Cerebellar nuclear complex (tissue), 1 donor: ENCODE measurements around the gene ALLC.
"Not testable (repeated sequence)": the region's sequence is repeated elsewhere in the genome, so short reads cannot be mapped to it uniquely, and the experiment has no call there.

ENCODE experiments used
- DNase-seq, 2 experiments: peaks; one replicate each; lab custom pipeline; 2025; lab: John Stamatoyannopoulos, UW

Gene ALLC

DNA sequence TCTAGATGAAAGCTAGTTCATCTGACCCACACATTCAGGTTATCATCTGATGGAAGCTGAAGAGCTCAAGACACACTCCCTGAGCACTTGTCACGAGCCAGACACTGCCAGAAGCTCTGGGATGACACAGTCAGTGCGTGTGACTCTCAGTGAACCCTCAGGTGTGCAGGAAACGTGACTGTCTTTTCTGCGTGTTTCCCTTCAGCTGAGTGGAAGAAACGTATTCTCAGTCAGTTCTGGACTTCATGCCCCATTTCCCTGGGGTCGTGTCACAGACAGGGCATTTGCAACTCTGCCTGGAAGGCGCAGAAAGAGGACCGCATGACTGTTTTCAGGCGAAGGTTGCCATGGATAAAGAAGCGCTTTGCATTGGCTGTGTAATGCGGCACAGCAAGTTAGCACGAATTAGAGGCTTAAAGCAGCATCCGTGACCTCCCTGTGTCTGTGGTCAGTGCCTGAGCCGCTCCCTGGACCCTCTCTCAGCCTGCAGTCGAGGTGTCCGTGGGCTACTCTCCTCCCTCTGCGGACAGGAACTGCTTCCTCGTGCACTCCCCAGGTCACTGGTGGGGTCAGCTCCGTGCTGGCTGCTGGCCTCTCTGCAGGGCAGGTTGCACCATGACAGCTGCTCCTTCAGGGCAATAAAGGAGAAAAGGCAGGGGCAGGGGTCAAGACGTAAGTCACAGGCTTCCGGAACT is 3.3 kb upstream of the ALLC start:
- no peak for DNase-seq

- DNase-seq: no peak
These were observed 1.9 kb upstream of the ALLC start for GRCh38 chr2:3655871-3656761.

- no peak for DNase-seq
These were observed 958 bp upstream of the ALLC start for GRCh38 chr2:3656762-3657721.

GRCh38 chr2:3659447-3660432 is 1.7 kb downstream of the ALLC start:
- no peak for DNase-seq

DNA sequence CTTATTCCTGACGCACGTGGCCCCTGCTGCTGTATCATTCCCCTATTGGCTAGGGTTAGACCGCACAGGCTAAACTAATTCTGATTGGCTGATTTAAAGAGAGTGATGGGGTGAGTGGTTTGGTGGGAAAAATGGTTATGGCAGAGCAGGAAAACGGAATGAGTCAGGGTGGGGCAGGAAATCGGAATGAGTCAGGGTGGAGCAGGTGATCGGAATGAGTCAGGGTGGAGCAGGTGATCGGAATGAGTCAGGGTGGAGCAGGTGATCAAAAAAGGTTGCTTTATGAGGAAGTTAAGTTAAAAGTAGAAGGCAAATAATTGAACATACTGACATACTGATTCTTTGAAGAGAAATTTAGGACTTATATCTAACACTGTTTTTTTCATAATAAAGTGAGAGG is 2.6 kb downstream of the ALLC start:
- DNase-seq: not testable (repeated sequence)

GRCh38 chr2:3661149-3661660 is 3.2 kb downstream of the ALLC start:
- no peak for DNase-seq

DNA sequence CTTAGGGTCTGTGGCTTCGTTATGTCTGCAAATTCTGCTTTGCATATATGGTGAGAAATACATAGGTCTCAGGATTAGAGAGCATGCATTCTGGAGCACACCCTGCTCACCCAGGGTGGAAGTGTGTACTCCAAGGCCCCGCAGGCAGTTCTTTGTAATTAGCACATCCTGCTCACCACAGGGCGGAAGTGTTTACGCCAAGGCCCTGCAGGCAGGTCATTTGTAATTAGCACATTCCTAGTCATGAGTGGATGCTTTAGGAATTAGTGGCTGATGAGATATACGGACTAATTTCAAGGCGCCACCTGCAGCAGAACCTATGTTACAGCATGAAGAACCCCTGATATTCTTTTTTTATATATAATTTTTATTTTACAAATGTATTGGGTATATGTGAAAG is 4.2 kb downstream of the ALLC start:
- no peak for DNase-seq

DNA sequence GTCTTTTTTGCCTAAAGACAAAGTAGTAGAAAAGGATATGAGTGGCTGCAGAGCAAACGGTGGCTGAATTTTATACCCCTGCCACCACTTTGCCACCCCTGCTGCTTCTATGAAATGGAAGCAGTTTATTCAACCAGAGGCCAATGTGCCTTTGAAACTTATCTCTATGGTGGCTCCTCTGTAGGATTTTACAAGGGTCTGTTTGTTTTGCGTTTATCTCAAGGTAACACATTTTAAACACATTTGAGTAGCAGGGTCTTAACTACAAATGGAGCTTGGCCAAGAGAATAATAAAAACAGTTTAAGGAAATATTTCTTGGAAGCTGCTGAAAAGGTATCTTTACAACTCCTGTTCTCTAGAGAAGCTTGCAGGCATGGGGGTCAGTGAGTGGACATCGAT is 6.1 kb downstream of the ALLC start:
- DNase-seq: no peak

DNA sequence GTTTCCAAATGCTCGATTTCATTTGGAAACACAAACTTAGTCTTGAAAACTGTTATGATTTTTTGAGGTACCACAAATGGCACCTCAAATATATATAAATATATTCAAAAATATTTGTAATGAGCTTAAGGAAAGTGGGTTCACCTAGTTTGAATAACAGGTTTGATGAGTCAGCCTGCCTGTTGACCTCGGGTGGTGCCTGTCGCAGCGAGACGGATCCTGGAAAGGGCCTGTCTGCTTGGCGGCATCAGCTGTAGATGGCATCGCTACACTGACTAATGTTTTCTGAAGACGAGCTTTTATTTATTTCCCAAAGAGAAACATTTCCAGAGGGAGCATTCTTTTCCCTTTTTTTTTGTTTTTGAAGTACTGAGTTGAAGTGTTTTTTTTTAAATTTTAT is 6.9 kb downstream of the ALLC start:
- no peak for DNase-seq

DNA sequence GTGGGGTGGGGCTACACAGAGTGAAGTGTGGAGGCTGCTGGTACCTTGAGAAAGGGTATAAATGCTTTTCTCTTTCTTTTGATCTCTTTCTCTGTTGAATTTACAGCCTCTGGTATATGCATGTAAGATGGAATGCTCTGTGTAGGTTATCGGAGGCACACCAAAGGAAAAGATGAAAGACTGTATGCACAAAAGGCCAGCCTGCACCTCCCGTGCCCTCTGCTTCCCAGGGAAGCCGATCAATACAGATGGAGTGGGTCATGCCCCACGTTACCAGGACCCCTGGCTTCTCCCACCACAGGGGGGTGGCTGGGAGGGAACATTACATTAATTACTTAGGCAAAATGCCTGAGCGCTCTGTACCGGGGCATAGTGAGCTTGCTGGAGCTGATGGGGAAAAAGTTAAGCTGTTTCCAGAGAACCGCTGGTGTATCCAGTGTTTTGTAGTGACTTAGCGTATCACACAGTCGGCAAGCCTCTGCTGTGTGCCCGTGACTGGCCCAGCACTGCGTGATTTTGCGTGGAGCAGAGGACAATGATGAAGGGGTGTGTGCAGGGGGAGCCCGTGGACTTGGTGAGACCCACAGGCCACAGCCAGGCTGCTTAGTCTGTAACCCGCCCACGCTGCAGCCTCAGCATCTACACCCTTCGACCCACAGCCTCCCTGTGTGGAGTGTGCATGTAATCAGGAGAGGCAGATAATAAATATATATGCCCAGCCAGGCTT is 8.0 kb downstream of the ALLC start:
- DNase-seq: no peak

DNA sequence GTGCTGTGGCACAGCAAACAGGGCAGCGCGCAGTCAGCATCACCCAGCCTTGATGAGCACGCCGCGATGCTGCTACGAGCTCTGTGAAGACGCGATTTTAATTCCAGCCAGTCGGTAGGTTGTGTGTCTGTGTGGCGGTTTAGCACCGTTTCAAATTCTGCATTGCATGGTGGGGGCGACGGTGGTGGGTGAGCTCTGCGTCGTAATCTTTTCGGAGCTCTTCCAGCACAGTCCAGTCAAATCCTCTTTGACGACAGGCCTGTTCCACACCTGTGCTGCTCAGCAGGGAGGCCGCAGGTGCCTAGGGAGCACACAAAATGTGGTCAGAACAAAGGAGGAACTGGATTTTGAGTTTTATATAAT is 8.6 kb downstream of the ALLC start:
- DNase-seq: no peak

DNA sequence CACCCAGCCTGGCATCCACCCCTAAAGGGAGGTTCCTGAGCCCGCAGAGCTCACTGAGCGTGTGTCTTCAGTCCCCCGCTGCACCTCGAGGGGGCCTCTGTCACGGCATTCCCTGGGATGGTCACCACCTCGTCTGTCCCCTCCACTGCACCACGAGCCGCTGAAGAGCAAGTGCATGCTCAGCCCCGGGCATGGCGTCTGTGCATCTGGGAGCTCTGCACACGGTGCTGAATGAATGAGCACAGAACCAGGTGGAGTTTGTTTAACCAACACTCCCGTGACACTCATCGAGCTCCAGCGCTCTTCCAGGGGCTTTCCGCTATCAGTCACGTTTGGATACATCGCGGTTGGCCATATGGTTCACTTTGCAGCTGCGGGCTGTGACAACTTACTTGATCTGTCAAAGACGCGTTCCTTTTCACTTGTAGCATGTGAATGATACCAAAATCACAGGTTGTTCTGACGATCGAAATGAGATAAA is 9.2 kb downstream of the ALLC start:
- no peak for DNase-seq

- DNase-seq: no peak
These were observed 11.7 kb downstream of the ALLC start for GRCh38 chr2:3669656-3670055.

DNA sequence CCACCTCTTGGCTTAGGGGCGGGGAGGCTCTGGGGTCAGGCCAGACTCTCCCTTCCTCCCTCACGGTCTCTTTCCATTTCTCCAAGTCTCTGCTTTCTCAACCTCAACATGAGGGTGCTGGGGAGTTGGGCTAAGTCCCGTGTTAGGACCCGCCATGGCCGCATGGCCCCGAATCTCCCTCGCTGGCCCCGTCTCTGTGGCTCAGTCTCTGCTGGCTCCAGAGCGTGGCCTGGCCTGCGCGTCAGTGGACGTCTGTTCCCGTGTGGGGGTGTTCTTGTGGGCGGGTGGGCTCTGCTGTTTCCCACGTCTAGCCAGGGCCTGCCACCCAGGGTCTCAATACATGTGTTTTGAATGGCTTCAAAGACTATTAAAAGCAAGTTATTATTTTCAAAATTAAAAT is 12.4 kb downstream of the ALLC start:
- no peak for DNase-seq

GRCh38 chr2:3670941-3671340 is 12.9 kb downstream of the ALLC start:
- DNase-seq: no peak

DNA sequence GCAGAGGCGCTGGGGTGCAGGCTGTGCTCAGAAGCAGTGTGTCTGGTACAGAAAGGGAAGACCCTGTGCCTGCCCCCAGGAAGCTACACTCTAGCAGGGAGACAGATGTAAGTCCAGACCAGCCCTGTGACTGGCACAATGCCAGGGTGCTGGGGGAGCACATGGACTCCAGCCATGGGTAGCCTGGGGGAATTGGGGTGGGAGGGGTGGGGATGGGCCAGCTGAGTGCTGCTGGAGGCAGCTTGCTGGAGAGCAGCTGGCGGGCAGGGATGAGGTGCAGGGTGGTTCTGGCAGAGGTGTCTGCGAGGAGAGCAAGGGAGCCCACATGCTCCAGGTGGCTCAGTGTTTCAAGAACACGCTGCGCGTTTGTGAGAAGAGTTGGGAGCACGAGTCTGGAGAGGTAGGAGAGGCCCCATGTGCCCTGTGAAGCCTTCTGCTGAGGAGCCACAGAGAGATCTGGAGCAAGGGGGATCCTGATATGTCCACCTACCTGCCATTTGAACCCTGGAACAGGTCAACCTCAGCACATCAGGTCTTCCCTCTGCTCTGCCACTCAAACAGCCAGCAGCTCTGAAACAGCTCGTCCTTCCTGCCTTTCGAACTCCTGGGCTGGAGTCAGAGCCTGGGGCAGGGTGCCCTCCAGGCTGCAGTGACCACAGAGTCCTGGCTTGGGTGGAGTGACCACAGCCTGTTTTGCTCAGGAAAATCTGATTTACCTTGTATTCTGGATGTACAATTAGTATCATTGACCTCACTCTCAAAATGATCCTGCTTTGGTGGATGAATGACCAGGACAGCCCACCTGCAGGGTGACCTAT is 15.1 kb downstream of the ALLC start:
- DNase-seq: no peak

- DNase-seq: no peak
These were observed 16.3 kb downstream of the ALLC start for GRCh38 chr2:3674066-3674845.

- DNase-seq: no peak
These were observed 17.7 kb downstream of the ALLC start for GRCh38 chr2:3675687-3676086.
